NB4 (cell line): Measurements from ENCODE around the gene DAPL1.
"Not testable (repeated sequence)": the region's sequence is repeated elsewhere in the genome, so short reads cannot be mapped to it uniquely, and the experiment has no call there.

Experiments
- CTCF ChIP-seq: IDR thresholded peaks from one replicate; pipeline ENCODE4 v1.5.1; 2012; ENCODE audit warnings: low read depth, low read length
- MYC ChIP-seq: IDR thresholded peaks from 2 replicates; pipeline ENCODE4 v1.6.1; 2011; ENCODE audit warnings: low read depth, low read length
- POLR2A ChIP-seq: IDR thresholded peaks from 2 replicates; pipeline ENCODE4 v1.6.1; 2011; ENCODE audit warnings: mild to moderate bottlenecking; ENCODE audit not compliant: insufficient read length; ENCODE audit errors: extremely low read depth
- TF ChIP-seq, protein P1 (sequence below): IDR thresholded peaks from 2 replicates; pipeline ENCODE4 v1.6.1; 2011; ENCODE audit warnings: low read depth, low read length

DNA sequence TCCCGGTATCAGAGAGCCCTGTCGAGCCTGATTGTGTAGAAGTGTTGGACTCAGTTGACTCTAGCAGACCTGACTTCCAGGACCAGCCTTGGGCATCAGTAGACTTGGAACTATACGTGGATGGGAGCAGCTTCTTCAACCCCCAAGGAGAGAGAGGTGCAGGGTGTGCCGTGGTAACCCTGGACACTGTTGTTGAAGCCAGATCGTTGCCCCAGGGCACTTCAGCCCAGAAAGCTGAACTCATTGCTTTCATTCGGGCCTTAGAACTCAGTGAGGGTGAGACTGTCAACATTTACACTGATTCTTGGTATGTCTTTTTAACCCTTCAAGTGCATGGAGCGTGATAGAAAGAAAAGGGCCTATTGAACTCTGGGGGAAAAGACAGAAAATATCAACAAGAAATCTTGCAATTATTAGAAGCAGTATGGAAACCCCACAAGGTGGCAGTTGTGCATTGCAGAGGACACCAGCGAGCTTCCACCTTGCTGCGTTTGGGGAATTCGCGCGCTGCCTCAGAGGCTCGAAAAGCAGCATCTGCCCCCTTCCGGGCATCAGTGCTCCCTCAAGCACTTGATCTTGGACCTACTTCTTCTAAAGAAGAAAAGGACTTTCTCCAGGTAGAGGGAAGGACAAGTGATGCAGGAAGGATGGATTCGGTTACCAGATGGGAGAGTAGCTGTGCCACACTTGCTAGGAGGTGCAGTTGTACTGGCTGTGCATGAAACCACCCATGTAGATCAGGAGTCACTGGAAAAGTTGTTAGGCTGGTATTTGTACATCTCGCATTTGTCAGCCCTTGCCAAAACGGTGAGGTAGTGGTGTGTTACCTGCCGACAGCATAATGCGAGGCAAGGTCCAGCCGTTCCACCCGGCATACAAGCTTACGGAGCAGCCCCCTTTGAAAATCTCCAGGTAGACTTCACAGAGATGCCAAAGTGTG lies 53.2 kb downstream of the DAPL1 start:
- TF ChIP-seq CTCF, POLR2A, MYC: not testable (repeated sequence)
- TF ChIP-seq, protein P1, sequence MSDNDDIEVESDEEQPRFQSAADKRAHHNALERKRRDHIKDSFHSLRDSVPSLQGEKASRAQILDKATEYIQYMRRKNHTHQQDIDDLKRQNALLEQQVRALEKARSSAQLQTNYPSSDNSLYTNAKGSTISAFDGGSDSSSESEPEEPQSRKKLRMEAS: not testable (repeated sequence)
